PC-3 (cell line): ENCODE data around the gene DAPK1. TPM values are rescaled to one million over a fixed set of nuclear protein-coding genes. Genes with fewer than 3 reads are reported as not detected.

ENCODE experiments used
- ATAC-seq: fragments of 200-7000 bp; cut with Tn5 transposase; 2 replicates; pipeline ENCODE4 v1.9.1; 2020; ENCODE audit warnings: mild to moderate bottlenecking, moderate library complexity
- BruUV-seq: library from RNA; stranded (reverse); fragments of 400-500 nt; replicated peaks from 2 replicates; lab custom pipeline; 2021; lab: Mats Ljungman, UMichigan
- CTCF ChIA-PET: fragments of 300-600 bp; sonication (Branson Sonifier 250); formaldehyde crosslinking; loops from one replicate; lab custom pipeline; 2022; ENCODE audit warnings: antibody characterized with exemption; lab: Charles Lee
- POLR2A ChIA-PET: fragments of 300-600 bp; sonication (Branson Sonifier 250); formaldehyde crosslinking; loops from one replicate; lab custom pipeline; 2022; ENCODE audit warnings: antibody characterized with exemption; ENCODE audit not compliant: unreplicated experiment; lab: Charles Lee
- DNase-seq: peaks from one replicate; pipeline ENCODE4 v3.0.0-alpha.2; 2015
- H2AFZ ChIP-seq: fragments of 300-600 bp; sonication (generic); 2 replicates; pipeline ENCODE4 v1.6.0; 2016; ENCODE audit warnings: antibody characterized with exemption, low read length
- H3F3A ChIP-seq: fragments of 300-600 bp; sonication (generic); one replicate; pipeline ENCODE4 v1.6.0; 2017; ENCODE audit warnings: antibody characterized with exemption, low read length, control low read depth, mild to moderate bottlenecking; ENCODE audit not compliant: unreplicated experiment
- H3K27ac ChIP-seq: fragments of 300-600 bp; sonication (generic); 2 replicates; pipeline ENCODE4 v1.5.1; 2016; ENCODE audit warnings: mild to moderate bottlenecking, low read length
- H3K27me3 ChIP-seq: fragments of 300-600 bp; sonication (generic); 2 replicates; pipeline ENCODE4 v1.6.1; 2016; ENCODE audit warnings: low read length, mixed read lengths
- H3K36me3 ChIP-seq: fragments of 300-600 bp; sonication (generic); 2 replicates; pipeline ENCODE4 v1.6.1; 2016; ENCODE audit warnings: low read depth, mixed run types, low read length, mixed read lengths
- H3K4me1 ChIP-seq: fragments of 300-600 bp; sonication (generic); 2 replicates; pipeline ENCODE4 v1.5.1; 2016; ENCODE audit warnings: low read length; ENCODE audit not compliant: insufficient read depth
- H3K4me2 ChIP-seq: fragments of 300-600 bp; sonication (generic); 2 replicates; pipeline ENCODE4 v1.6.0; 2016; ENCODE audit warnings: low read length
- H3K4me3 ChIP-seq: fragments of 300-600 bp; sonication (generic); 2 replicates; pipeline ENCODE4 v1.5.1; 2016; ENCODE audit warnings: mild to moderate bottlenecking, low read length, mixed read lengths
- H3K79me2 ChIP-seq: fragments of 300-600 bp; sonication (generic); 2 replicates; pipeline ENCODE4 v1.6.1; 2017; ENCODE audit warnings: low read length, mixed read lengths
- H3K9ac ChIP-seq: fragments of 300-600 bp; sonication (generic); 2 replicates; pipeline ENCODE4 v1.6.0; 2016; ENCODE audit warnings: mild to moderate bottlenecking, low read length
- H3K9me2 ChIP-seq: fragments of 300-600 bp; sonication (generic); replicated peaks from 2 replicates; pipeline ENCODE4 v1.6.1; 2016; ENCODE audit warnings: mixed run types, low read length, mixed read lengths
- H3K9me3 ChIP-seq: fragments of 300-600 bp; sonication (generic); 2 replicates; pipeline ENCODE4 v1.6.1; 2016; ENCODE audit warnings: low read length, mixed read lengths
- H4K20me1 ChIP-seq: fragments of 300-600 bp; sonication (generic); 2 replicates; pipeline ENCODE4 v1.6.1; 2016; ENCODE audit warnings: low read length, mixed read lengths
- EZH2 ChIP-seq: fragments of 300-600 bp; sonication (generic); IDR thresholded peaks from one replicate; pipeline ENCODE4 v1.6.1; 2017; ENCODE audit warnings: antibody characterized with exemption, mild to moderate bottlenecking, low read length; ENCODE audit not compliant: unreplicated experiment
- EZH2phosphoT487 ChIP-seq: fragments of 300-600 bp; sonication (generic); IDR thresholded peaks from 2 replicates; pipeline ENCODE4 v1.6.1; 2018; ENCODE audit warnings: mild to moderate bottlenecking, antibody characterized with exemption, low read length, borderline replicate concordance
- intact Hi-C: fragments of 100-400 bp; cut with micrococcal nuclease; formaldehyde crosslinking; loops from 2 replicates; pipeline ENCODE4 v1.9.0; 2023
- total RNA-seq: library from RNA; depleted of rRNA; stranded (reverse); fragments of >200 nt; gene quantifications from 2 replicates; pipeline ENCODE4 v1.2.3, GENCODE V29; 2014
- TF ChIP-seq, protein P1 (sequence below): fragments of 300-600 bp; sonication (generic); conservative IDR thresholded peaks from 2 replicates; pipeline ENCODE4 v1.5.1; 2017; ENCODE audit warnings: antibody characterized with exemption, low read depth, mild to moderate bottlenecking, low read length

The DAPK1 gene
- total RNA-seq, 1 experiment from 2014 or later = not detected

- no peak for ATAC-seq
Measured at GRCh38 chr9:87515006-87515405, 17.3 kb downstream of the DAPK1 start.

DNA sequence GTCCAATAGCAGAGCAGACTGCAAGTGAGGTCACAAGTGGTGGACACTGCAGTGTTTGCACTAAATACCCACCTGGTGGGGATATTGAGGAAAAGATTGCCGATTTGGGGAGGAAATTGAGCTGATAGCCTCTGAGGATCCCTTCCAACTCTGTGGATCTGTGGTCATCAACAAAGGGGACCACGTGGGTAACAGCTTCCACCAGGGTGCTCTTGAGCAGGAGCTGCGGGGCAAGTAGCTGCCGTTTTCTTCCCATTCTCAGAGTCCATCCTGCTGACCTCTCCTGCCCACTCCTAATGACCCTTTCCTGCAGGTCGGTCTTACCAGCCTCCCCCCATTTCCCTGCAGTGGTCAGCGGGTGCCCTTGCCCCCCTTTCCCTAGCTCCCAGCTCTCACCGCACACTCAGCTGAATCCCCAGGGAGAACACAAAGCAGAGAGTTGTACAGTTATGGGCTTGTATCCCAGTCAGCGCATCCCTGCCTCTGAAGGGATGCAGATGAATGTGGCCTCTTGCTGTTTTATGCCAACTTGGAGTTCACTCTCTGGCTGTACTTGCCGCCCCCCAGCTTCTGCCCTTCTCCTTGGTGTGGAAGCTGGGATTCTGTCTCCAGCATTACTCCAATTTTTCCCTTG, 18.0 kb downstream of the DAPK1 start:
- H3K27ac ChIP-seq = no peak overlapping the region
- TF ChIP-seq, protein P1, sequence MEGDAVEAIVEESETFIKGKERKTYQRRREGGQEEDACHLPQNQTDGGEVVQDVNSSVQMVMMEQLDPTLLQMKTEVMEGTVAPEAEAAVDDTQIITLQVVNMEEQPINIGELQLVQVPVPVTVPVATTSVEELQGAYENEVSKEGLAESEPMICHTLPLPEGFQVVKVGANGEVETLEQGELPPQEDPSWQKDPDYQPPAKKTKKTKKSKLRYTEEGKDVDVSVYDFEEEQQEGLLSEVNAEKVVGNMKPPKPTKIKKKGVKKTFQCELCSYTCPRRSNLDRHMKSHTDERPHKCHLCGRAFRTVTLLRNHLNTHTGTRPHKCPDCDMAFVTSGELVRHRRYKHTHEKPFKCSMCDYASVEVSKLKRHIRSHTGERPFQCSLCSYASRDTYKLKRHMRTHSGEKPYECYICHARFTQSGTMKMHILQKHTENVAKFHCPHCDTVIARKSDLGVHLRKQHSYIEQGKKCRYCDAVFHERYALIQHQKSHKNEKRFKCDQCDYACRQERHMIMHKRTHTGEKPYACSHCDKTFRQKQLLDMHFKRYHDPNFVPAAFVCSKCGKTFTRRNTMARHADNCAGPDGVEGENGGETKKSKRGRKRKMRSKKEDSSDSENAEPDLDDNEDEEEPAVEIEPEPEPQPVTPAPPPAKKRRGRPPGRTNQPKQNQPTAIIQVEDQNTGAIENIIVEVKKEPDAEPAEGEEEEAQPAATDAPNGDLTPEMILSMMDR = no peak
- TF ChIP-seq EZH2 (no peak), EZH2phosphoT487 (no peak)
- H3F3A ChIP-seq = no peaks in the 10 kb centered on the region
- no peaks in the 10 kb centered on the region for H3K79me2 ChIP-seq
- H3K9me2 ChIP-seq = no peaks in the 10 kb centered on the region
- H3K9ac ChIP-seq = no peak overlapping the region
- no peak overlapping the region for H3K4me2 ChIP-seq
- H3K9me3 ChIP-seq = no peaks in the 10 kb centered on the region
- DNase-seq = no peak
- H3K4me3 ChIP-seq = no peak overlapping the region
- ChIA-PET POLR2A (no interaction called here), CTCF (no interaction called here)
- intact Hi-C loops = no loop called here
- no peaks in the 10 kb centered on the region for H3K36me3 ChIP-seq
- no peaks in the 10 kb centered on the region for H4K20me1 ChIP-seq
- no peak overlapping the region for H2AFZ ChIP-seq
- H3K27me3 ChIP-seq = peaks cover 8% of the 10 kb centered on the region
- H3K4me1 ChIP-seq = no peaks in the 10 kb centered on the region
- BruUV-seq = no TSS peak
- ATAC-seq = no peak

More at GRCh38 chr9:87515006-87515405, 17.3 kb downstream of the DAPK1 start:
- no peak overlapping the region for H3K4me3 ChIP-seq
- no peaks in the 10 kb centered on the region for H3K4me1 ChIP-seq
- no peaks in the 10 kb centered on the region for H3K9me3 ChIP-seq
- CTCF ChIA-PET = no interaction called here
- H3K9ac ChIP-seq = no peak overlapping the region
- no peaks in the 10 kb centered on the region for H4K20me1 ChIP-seq
- intact Hi-C loops = no loop called here
- no peaks in the 10 kb centered on the region for H3K9me2 ChIP-seq
- TF ChIP-seq, protein P1 = no peak
- TF ChIP-seq EZH2phosphoT487 (no peak), EZH2 (no peak)
- no peaks in the 10 kb centered on the region for H3K36me3 ChIP-seq
- no peak for DNase-seq
- no TSS peak for BruUV-seq
- no peaks in the 10 kb centered on the region for H3F3A ChIP-seq
- no peak overlapping the region for H3K27ac ChIP-seq
- peaks cover 15% of the 10 kb centered on the region for H3K27me3 ChIP-seq
- POLR2A ChIA-PET = no interaction called here
- no peak overlapping the region for H3K4me2 ChIP-seq
- H3K79me2 ChIP-seq = no peaks in the 10 kb centered on the region
- H2AFZ ChIP-seq = no peak overlapping the region

DNA sequence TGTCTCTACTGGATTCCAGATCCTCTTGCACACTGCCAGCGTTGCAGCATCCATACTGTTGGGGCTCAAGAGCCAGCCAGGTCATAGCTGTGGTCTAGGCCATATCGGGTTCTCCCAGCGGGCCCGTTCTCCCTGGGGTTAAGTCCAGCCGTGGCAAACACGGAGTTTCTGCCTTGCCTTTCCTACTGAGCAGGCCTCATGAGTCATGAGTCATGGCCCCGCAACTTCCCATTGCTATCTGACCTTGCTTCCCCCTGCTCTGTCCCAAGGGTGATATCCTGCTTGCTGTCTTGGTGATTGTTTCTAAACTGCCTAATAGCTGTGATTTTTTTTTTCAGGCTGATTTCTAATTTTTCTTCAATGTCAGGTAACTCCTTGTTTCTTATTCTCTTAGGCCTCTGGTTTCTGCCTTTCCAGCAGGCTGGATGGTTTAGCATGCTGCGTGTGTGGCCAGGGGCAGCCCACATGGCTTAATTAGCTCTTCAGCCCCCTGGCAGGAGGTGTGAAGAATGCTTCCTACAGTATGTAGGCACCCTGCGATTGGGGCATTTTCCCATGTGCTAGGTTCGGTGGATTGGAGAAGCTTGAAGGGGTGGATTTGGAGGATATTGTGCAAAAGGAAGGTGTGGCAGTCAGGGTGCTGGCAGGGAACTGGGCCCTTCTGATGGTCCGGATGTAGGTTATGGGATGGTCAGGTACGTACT, 18.7 kb downstream of the DAPK1 start:
- no peaks in the 10 kb centered on the region for H3K9me3 ChIP-seq
- ATAC-seq (no peak), DNase-seq (no peak)
- no peaks in the 10 kb centered on the region for H3K4me1 ChIP-seq
- no peak overlapping the region for H3K9ac ChIP-seq
- no peak overlapping the region for H3K4me2 ChIP-seq
- H3K4me3 ChIP-seq = no peak overlapping the region
- H3F3A ChIP-seq = no peaks in the 10 kb centered on the region
- BruUV-seq = no TSS peak
- no peaks in the 10 kb centered on the region for H3K79me2 ChIP-seq
- no peaks in the 10 kb centered on the region for H3K36me3 ChIP-seq
- H2AFZ ChIP-seq = no peak overlapping the region
- POLR2A ChIA-PET = no interaction called here
- CTCF ChIA-PET = no interaction called here
- H3K27me3 ChIP-seq = peaks cover under 1% of the 10 kb centered on the region; the same call in 1 of the 2 replicates
- H3K27ac ChIP-seq = no peak overlapping the region
- H4K20me1 ChIP-seq = no peaks in the 10 kb centered on the region
- no peaks in the 10 kb centered on the region for H3K9me2 ChIP-seq
- intact Hi-C loops = no loop called here
- TF ChIP-seq EZH2 (no peak), EZH2phosphoT487 (no peak)
- TF ChIP-seq, protein P1 = no peak
